GM06990 (cell line): ENCODE results near the gene CHD2.
A peak's percentile ranks its signal among the peaks of the same experiment; 100 is the strongest.

Source experiments
- DNase-seq: peaks from one replicate; pipeline ENCODE4 v3.0.0-alpha.2; 2011; ENCODE audit not compliant: insufficient read length; ENCODE audit errors: extremely low read depth
- H3K27me3 ChIP-seq: replicated peaks from 2 replicates; pipeline ENCODE4 v1.6.0; 2011; ENCODE audit warnings: low read length; ENCODE audit not compliant: control insufficient read depth, insufficient read depth
- H3K36me3 ChIP-seq: 2 replicates; pipeline ENCODE4 v1.5.1; 2011; ENCODE audit warnings: low read length; ENCODE audit not compliant: control insufficient read depth, insufficient read depth
- H3K4me3 ChIP-seq: replicated peaks from 2 replicates; pipeline ENCODE4 v1.5.1; 2011; ENCODE audit warnings: low read depth, mild to moderate bottlenecking, control low read depth, low read length
- TF ChIP-seq, protein P1 (sequence below): IDR thresholded peaks from 2 replicates; pipeline ENCODE4 v1.5.1; 2011; ENCODE audit warnings: low read length, control low read depth, mild to moderate bottlenecking, inconsistent platforms; ENCODE audit not compliant: insufficient read depth, poor library complexity, severe bottlenecking

The CHD2 gene

GRCh38 chr15:93034512-93034911 lies 134.4 kb downstream of the CHD2 start:
- Histone ChIP-seq H3K27me3 (no peaks in the 10 kb centered on the region), H3K36me3 (no peaks in the 10 kb centered on the region), H3K4me3 (no peak overlapping the region)
- no peak for DNase-seq
- TF ChIP-seq, protein P1, sequence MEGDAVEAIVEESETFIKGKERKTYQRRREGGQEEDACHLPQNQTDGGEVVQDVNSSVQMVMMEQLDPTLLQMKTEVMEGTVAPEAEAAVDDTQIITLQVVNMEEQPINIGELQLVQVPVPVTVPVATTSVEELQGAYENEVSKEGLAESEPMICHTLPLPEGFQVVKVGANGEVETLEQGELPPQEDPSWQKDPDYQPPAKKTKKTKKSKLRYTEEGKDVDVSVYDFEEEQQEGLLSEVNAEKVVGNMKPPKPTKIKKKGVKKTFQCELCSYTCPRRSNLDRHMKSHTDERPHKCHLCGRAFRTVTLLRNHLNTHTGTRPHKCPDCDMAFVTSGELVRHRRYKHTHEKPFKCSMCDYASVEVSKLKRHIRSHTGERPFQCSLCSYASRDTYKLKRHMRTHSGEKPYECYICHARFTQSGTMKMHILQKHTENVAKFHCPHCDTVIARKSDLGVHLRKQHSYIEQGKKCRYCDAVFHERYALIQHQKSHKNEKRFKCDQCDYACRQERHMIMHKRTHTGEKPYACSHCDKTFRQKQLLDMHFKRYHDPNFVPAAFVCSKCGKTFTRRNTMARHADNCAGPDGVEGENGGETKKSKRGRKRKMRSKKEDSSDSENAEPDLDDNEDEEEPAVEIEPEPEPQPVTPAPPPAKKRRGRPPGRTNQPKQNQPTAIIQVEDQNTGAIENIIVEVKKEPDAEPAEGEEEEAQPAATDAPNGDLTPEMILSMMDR = no peak

GRCh38 chr15:93035092-93035915 lies 135.2 kb downstream of the CHD2 start:
- H3K4me3 ChIP-seq = no peak overlapping the region
- no peaks in the 10 kb centered on the region for H3K36me3 ChIP-seq
- no peak for DNase-seq
- H3K27me3 ChIP-seq = no peaks in the 10 kb centered on the region
- TF ChIP-seq, protein P1 = no peak

DNA sequence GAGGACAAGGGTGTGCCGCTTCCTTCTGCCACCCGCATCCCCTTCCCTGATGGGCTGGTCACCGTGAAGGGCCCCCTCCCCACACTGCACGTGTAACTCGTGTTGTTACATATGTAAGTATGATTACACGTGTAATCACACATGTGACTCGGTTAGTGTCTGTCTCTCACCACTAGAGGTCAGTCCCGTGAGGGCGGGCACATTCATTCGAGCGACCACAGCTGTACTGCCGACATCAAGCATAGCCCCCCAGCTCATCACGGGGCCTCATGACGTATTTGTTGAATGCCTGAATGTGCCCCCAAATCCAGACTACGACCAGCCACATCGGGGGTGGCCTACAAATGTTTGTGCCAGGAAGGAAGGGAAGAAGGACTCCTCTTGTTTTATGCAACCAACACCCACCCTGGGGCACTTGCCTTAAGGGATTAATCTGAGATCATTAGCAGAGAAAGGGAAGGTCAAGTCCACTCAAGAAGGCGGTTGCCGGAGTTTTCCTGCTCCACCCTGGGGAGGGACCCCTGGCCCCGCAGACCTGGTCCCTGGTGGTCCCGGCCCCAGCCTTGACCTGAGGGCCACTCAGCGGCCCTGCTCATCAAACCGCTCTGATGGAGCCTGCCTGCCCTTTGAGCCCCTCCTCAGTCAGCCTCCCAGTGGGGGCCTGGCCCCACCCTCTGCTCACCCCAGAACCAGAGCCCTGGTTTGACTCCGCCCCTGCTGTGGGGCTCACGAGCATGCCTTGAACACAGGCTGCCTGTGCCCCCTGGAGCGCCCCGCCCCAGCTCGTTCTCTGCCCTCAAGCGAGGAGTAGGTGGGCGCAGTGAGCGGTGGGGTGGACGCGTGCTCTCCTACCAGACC lies 136.1 kb downstream of the CHD2 start:
- Histone ChIP-seq H3K4me3 (no peak overlapping the region), H3K27me3 (no peaks in the 10 kb centered on the region), H3K36me3 (no peaks in the 10 kb centered on the region)
- no peak for DNase-seq
- TF ChIP-seq, protein P1 = peak; percentile 83

DNA sequence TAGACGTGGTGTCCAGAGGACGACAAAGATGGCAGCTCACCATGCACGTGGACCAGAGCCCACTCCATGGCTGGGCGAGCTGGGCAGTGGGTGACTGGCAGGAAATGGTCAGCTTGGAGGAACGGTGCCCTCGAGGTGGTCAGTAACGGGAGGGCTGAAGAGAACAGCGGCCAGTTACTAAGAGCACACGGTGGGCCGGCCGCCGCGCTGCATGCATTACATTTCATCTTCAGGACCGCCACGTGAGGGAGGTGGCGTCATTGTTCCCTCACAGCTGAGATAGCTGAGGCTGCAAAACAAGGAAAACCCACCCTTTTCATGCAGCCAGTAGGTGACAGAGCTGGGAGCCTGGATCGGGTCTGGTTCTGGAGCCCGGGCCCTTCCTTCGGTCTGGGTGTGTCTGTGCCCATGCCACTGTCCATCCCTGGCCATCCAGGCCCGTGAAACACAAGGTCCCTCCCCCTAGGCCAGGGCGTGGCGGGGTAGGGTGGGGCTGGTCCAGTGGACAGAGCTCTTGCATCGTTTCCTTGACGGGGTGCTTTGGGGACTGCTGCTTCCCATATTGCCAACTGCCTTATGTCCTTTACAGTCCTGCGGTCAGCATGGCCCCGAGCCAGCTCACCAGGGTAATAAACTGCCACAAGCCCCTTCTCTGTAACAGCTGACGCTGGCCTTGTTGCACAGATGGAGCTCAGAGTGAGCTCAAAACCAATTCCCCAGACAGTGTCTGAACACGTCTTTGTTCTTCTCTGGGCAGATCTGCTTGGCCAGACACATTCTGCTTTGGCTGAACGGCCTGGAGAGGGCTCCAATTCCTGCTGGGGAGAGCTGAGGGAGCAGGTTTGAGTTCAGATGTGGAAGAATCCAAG lies 137.1 kb downstream of the CHD2 start:
- Histone ChIP-seq H3K27me3 (no peaks in the 10 kb centered on the region), H3K4me3 (no peak overlapping the region), H3K36me3 (no peaks in the 10 kb centered on the region)
- no peak for DNase-seq
- TF ChIP-seq, protein P1 = no peak
